GM12801 (cell line): ENCODE data around the gene LRRC8C.

Source experiments
- TF ChIP-seq, protein P1 (sequence below): IDR thresholded peaks from one replicate; pipeline ENCODE4 v1.5.1; 2011; ENCODE audit warnings: control low read depth; ENCODE audit not compliant: insufficient read length; ENCODE audit errors: extremely low read depth

LRRC8C gene

DNA sequence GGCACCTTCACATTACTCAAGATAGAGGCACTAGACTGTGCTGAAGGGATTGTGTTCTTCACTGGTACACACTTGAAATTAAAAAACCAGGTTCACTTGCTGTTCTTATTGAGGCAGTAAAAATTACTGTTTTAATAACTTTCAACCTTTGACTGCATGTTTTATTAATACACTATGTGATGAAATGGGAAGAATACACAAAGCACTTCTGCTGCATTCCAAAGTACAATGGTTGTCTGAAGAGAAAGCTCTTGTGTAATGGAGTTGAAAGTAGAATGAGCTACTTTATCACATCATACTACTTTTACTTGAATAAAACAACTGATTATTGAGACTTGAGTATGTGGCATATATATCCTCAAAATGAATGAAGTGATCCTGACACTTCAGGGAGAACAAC, 49.7 kb downstream of the LRRC8C start:
- TF ChIP-seq, protein P1, sequence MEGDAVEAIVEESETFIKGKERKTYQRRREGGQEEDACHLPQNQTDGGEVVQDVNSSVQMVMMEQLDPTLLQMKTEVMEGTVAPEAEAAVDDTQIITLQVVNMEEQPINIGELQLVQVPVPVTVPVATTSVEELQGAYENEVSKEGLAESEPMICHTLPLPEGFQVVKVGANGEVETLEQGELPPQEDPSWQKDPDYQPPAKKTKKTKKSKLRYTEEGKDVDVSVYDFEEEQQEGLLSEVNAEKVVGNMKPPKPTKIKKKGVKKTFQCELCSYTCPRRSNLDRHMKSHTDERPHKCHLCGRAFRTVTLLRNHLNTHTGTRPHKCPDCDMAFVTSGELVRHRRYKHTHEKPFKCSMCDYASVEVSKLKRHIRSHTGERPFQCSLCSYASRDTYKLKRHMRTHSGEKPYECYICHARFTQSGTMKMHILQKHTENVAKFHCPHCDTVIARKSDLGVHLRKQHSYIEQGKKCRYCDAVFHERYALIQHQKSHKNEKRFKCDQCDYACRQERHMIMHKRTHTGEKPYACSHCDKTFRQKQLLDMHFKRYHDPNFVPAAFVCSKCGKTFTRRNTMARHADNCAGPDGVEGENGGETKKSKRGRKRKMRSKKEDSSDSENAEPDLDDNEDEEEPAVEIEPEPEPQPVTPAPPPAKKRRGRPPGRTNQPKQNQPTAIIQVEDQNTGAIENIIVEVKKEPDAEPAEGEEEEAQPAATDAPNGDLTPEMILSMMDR, result no peak

DNA sequence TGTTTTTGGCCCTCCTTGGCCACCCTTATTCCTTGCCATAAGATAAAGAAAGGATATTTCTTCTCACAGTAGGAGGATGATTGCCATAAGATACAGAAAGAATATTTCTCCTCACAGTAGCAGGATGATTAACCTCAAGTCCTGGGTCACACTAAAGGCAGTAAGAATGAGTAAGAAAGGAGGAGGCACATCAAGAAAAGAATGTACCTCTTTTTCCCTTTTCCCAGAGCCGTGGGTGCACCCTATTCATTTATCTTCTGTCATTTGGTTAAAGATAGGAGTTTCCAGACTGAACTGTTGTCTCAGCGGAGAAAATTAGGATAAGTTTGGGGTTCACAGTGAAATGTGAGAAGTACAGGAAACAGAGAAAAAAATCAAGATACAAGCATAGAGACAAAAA, 52.5 kb downstream of the LRRC8C start:
- TF ChIP-seq, protein P1, result no peak

DNA sequence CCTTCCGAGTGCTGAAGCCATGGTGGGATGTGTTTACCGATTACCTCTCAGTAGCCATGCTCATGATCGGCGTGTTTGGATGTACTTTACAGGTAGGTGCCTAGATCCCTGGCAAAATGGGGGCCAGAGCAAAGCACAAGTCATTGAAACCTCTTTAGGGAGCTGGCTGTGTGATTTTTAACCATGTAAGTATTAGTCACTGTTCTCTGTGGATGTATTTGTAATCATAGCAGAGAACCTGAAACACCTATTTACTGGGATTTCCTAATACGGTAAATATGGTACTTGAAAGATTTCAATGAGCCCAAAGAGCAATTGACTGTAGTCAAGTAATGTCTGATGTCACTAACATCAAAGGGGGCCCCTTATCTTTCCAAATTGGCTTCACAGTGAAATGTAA, 53.6 kb downstream of the LRRC8C start:
- TF ChIP-seq, protein P1, result no peak

DNA sequence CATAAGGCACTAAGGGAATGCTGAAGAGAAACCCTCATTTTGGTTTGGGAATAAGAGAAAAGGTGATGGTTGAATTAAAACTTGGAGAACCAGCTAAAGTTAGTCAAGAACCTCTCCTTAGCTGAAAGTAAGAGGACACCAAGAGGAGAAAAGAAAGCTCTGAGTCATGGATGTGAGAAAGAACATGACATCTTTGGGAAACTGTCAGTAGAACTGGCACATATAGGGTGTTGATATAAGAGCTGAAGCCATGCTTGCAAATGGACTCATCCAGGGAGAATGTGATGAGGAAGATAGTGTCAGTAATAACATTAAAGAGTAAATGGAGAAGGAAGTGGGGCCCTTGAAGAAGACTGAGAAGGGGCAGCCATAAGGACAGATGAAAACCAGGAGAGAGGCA, 54.3 kb downstream of the LRRC8C start:
- TF ChIP-seq, protein P1, result no peak

DNA sequence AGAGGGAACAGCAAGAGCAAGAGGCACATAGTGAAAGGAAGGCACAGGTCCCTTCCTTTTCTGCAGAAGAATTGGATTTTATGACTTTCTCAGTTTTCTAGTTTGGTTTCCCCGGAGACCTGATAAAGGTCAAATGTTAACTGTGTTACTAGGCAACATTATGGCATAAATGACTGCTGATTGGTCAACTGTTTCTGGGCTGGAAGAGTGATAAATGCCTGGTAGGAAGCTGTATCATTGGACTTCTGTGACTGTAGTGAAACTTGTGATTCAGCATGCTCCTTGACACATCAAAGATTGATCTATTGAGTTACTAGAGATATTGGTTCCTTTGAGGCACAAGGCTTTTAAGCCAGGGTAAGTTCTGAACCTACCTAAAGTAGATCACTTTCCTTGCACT, 55.7 kb downstream of the LRRC8C start:
- TF ChIP-seq, protein P1, result no peak

DNA sequence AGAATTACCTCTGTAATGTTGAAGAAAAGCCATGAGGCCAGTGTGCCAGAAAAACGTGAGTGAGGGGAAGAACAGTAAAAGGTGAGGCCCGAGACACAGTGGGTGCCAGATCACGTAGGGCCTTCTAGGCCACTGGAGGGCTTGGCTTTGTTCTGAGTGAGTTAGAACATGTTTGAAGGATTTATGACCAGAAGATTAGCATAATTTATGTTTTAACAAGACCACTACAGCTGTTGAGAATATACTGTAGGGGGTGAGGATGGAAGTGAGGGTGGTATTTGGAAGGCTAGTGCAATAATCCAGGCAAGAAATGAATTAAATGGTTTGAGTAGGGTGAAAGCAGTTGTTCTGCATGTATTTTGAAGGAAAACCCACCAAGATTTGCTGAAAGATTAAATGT, 56.3 kb downstream of the LRRC8C start:
- TF ChIP-seq, protein P1, result no peak

DNA sequence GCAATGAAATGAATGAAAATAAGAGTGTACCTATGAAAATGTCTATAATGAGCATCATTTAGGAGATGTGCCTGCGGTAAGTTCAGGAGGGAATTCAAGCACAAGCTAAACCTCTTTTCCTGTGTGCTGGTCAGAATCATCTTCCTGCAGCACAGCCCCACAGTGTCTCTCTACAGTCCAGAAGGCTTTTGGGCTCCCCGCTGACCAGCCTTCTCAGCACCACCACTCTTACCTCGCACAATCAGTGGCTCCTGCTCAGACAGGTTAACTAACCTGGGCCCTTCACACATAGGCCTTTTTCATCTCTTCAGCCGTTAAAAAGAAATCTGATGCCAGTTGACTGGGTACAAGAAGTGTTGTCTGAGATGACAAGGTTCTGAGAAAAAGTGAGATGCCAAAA, 57.7 kb downstream of the LRRC8C start:
- TF ChIP-seq, protein P1, result no peak
